Measurements from ENCODE around the gene THAP12. TPM values are rescaled to one million over a fixed set of nuclear protein-coding genes. Genes with fewer than 3 reads are reported as not detected.

Gene THAP12
- total and polyA plus RNA-seq, 2 of the 13 experiments (the other 11 are each of a cell fraction or from before 2014, with no cell fraction given), result 18.8 to 51.3 TPM

GRCh38 chr11:76424379-76424778 is 43.4 kb upstream of the THAP12 start:
- FAIRE-seq (no peak), DNase-seq (ENCODE audit: low spot score) (no peak), ATAC-seq (no peak)
- intact Hi-C loops (cut with micrococcal nuclease; ENCODE audit: unreplicated experiment) (loop anchor here (5.0 kb wide), 1 partner anchor 37 kb away; no protein-coding TSS in a partner anchor), in situ Hi-C loops (cut with HindIII; ENCODE audit: extremely low pct_ligation_motif_present, low pct_unique_long_range_greater_than_20kb) (no loop called here)
- no TSS peak for BruUV-seq (replicated peaks)
- no peak for TF ChIP-seq NR3C1 (CRISPR knock-in tag; IDR thresholded peaks at IDR 0.05)
- no peak for TF ChIP-seq RFX3 (CRISPR knock-in tag; IDR thresholded peaks at IDR 0.05)
- TF ChIP-seq ZNF552 (CRISPR knock-in tag; IDR thresholded peaks at IDR 0.05; ENCODE audit: borderline replicate concordance), result no peak
- TF ChIP-seq ADNP (CRISPR knock-in tag; IDR thresholded peaks at IDR 0.05), result no peak
- TF ChIP-seq ARHGAP35 (CRISPR knock-in tag; IDR thresholded peaks at IDR 0.05; ENCODE audit: borderline replicate concordance), result no peak
- no peak for TF ChIP-seq PCBP2 (optimal IDR thresholded peaks at IDR 0.05; ENCODE audit: low read depth, low read length, poor library complexity, severe bottlenecking)
- TF ChIP-seq AGO1 (IDR thresholded peaks at IDR 0.05; ENCODE audit: low read depth, low read length, poor library complexity, severe bottlenecking), result no peak
- no peak for TF ChIP-seq ZBTB2 (CRISPR knock-in tag; IDR thresholded peaks at IDR 0.05; ENCODE audit: low read depth)
- TF ChIP-seq ZNF326 (CRISPR knock-in tag; IDR thresholded peaks at IDR 0.05; ENCODE audit: borderline replicate concordance), result no peak
- no peak for TF ChIP-seq ZNF138 (CRISPR knock-in tag; IDR thresholded peaks at IDR 0.05; ENCODE audit: low read depth)
- no peak overlapping the region for H3K4me3 ChIP-seq (replicated peaks in 1 of 3; ENCODE audit: insufficient read depth in 1 of 3, low read depth in 2 of 3, low read length in 3 of 3)
- ChIA-PET CTCF (ENCODE audit: low intra/inter-chr PET ratio, low total read pairs) (no interaction called here), POLR2A (no interaction called here)
- no peaks in the 10 kb centered on the region for H3K9me3 ChIP-seq (ENCODE audit: low read length)
- H3K4me1 ChIP-seq (ENCODE audit: insufficient read depth, low read length), result no peaks in the 10 kb centered on the region
- H3K9ac ChIP-seq (ENCODE audit: insufficient read depth, low read depth, low read length), result no peak overlapping the region
- H3K4me2 ChIP-seq (ENCODE audit: low read depth, low read length), result no peak overlapping the region
- peaks cover 1 to 13% of the 10 kb centered on the region in 2 experiments; a peak in 1 of 5 replicates for H3K27me3 ChIP-seq (ENCODE audit: control insufficient read depth in 1 of 2, insufficient read depth in 2 of 2, low read length in 2 of 2)
- no peaks in the 10 kb centered on the region for H3K36me3 ChIP-seq (replicated peaks in 1 of 2; ENCODE audit: control insufficient read depth in 1 of 2, insufficient read depth in 2 of 2, low read length in 2 of 2)
- 2% methylated on average over 3 of the region's 3 CpGs for WGBS (ENCODE audit: low lambda C conversion rate)
- no peaks in the 10 kb centered on the region for H4K20me1 ChIP-seq (ENCODE audit: insufficient read depth, low read length)
- H2AFZ ChIP-seq (ENCODE audit: low read length), result no peak overlapping the region
- no peak overlapping the region for H3K27ac ChIP-seq (ENCODE audit: extremely low read length, insufficient read depth, low read length)
- no peaks in the 10 kb centered on the region for H3K79me2 ChIP-seq (ENCODE audit: insufficient read depth, low read length)

Data from HepG2 (cell line).